Kidney epithelial cell (primary cell): Measurements from ENCODE around the gene DPRX. TPM values are rescaled to one million over a fixed set of nuclear protein-coding genes. Genes with fewer than 3 reads are reported as not detected.
"Not testable (repeated sequence)": the region's sequence is repeated elsewhere in the genome, so short reads cannot be mapped to it uniquely, and the experiment has no call there.

Experiments
- DNase-seq: peaks from one replicate; pipeline ENCODE4 v3.0.0-alpha.2; 2010; ENCODE audit warnings: low read depth
- H3K27me3 ChIP-seq: 2 replicates; pipeline ENCODE4 v1.6.0; 2011; ENCODE audit warnings: low read length; ENCODE audit not compliant: control insufficient read depth, insufficient read depth
- H3K36me3 ChIP-seq: 2 replicates; pipeline ENCODE4 v1.5.1; 2011; ENCODE audit warnings: low read length; ENCODE audit not compliant: control insufficient read depth, insufficient read depth
- H3K4me3 ChIP-seq: 2 replicates; pipeline ENCODE4 v1.5.1; 2011; ENCODE audit warnings: low read depth, mild to moderate bottlenecking, control low read depth, low read length
- total RNA-seq: library from RNA; depleted of rRNA; stranded (reverse); fragments of >200 nt; gene quantifications from 2 replicates; pipeline ENCODE4 v1.2.3, GENCODE V29; 2015
- TF ChIP-seq, protein P1 (sequence below): IDR thresholded peaks from 2 replicates; pipeline ENCODE4 v1.5.1; 2011; ENCODE audit warnings: mild to moderate bottlenecking, moderate library complexity, low read length, control low read depth, inconsistent platforms; ENCODE audit not compliant: insufficient read depth, poor library complexity, severe bottlenecking

Gene DPRX
- total RNA-seq, 1 donor from 2014 or later, result not detected

DNA sequence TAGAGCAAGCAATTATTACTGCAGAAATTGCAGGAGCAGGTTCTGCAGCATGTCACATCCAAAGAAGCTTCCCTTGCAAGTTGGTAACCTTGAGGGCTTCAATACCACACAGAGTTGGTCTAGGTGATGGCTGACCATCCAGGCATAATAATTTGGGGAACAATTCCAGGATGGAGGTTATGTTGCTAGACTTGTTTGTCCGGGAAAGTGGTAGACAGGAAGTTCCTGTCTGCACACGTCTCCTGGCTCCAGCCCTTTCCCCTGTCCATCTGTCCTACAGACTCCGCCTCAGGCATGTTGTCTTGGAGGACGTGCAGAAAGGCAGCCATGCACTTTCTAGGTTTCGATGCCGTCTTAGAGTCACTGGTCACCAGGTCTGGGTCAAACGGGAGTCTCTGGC is 26.0 kb downstream of the DPRX start:
- Histone ChIP-seq H3K4me3 (no peak overlapping the region), H3K36me3 (no peaks in the 10 kb centered on the region), H3K27me3 (no peaks in the 10 kb centered on the region)
- DNase-seq, result no peak
- TF ChIP-seq, protein P1, sequence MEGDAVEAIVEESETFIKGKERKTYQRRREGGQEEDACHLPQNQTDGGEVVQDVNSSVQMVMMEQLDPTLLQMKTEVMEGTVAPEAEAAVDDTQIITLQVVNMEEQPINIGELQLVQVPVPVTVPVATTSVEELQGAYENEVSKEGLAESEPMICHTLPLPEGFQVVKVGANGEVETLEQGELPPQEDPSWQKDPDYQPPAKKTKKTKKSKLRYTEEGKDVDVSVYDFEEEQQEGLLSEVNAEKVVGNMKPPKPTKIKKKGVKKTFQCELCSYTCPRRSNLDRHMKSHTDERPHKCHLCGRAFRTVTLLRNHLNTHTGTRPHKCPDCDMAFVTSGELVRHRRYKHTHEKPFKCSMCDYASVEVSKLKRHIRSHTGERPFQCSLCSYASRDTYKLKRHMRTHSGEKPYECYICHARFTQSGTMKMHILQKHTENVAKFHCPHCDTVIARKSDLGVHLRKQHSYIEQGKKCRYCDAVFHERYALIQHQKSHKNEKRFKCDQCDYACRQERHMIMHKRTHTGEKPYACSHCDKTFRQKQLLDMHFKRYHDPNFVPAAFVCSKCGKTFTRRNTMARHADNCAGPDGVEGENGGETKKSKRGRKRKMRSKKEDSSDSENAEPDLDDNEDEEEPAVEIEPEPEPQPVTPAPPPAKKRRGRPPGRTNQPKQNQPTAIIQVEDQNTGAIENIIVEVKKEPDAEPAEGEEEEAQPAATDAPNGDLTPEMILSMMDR, result no peak

DNA sequence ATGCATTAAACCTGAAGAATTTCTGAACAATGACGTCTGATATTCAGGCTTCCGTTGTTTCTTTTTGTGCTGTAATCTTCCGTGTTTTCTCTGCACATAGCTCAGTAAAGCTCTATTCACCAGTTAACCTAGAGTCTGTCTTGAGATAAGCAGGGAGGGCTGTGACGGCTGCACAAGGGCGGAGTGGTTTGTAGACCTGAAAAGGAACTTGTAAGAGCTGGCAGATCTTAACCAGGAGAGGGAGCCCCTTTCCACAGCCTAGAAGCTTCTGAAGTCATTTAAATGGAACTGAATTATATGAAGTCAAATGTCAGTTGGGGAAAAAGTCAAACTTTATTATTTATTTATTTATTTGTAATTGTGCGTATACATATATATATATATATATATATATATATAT is 27.5 kb downstream of the DPRX start:
- TF ChIP-seq, protein P1, result no peak
- Histone ChIP-seq H3K4me3 (no peak overlapping the region), H3K36me3 (no peaks in the 10 kb centered on the region), H3K27me3 (no peaks in the 10 kb centered on the region)
- no peak for DNase-seq

DNA sequence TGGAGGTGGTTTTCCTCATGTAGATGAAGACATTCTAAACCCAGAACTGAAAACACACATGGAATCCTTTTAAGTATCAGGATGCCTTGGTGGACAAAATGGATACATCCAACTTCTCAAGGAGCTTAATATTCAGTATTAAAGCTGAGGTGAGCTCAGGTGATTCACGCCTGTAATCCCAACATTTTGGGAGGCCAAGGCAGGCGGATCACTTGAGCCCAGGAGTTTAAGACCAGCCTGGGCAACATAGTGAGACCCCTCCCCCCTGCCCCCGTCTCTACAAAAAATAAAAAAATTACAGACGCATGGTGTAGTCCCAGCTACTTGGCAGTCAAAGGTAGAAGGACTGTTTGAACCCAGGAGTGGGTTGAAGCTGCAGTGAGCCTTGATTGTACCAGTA is 28.8 kb downstream of the DPRX start:
- H3K4me3 ChIP-seq, result no peak overlapping the region
- TF ChIP-seq, protein P1, result no peak
- H3K36me3 ChIP-seq, result no peaks in the 10 kb centered on the region
- DNase-seq, result no peak
- H3K27me3 ChIP-seq, result no peaks in the 10 kb centered on the region

DNA sequence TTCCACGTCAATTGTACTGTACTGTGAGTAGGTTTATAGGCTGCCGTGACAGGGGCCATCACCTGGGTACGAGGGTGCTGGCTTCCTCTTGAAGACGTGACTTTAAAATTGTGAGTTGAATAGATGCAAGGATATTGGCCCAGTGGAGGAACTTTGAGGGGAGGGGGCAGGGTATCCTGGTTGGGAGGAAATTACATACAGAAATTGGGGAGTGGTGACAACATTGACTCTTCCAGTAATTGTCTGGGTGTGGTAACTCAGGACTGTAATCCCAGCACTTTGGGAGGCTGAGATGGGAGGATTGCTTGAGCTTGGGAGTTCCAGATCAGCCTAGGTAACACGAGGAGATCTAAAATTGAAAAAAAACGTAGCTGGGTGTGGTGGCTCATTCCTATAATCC is 30.4 kb downstream of the DPRX start:
- Histone ChIP-seq H3K27me3 (no peaks in the 10 kb centered on the region), H3K4me3 (no peak overlapping the region), H3K36me3 (no peaks in the 10 kb centered on the region)
- DNase-seq, result no peak
- TF ChIP-seq, protein P1, result no peak

DNA sequence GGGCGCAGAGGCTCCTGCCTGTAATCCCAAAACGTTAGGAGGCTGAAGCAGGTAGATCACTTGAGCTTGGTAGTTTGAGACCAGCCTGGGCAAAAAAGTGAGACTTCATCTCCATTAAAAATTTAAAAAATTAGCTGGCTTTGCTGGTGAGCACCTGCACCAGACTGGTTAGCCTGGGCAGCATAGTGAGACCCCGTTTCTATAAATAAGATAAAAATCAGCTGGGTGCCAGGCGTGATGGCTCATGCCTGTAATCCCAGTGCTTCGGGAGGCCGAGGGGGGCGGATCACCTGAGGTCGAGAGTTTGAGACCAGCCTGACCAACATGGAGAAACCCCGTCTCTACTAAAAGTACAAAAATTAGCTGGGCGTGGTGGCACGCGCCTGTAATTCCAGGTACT is 32.4 kb downstream of the DPRX start:
- Histone ChIP-seq H3K27me3 (no peaks in the 10 kb centered on the region), H3K36me3 (no peaks in the 10 kb centered on the region), H3K4me3 (no peak overlapping the region)
- TF ChIP-seq, protein P1, result no peak
- no peak for DNase-seq

DNA sequence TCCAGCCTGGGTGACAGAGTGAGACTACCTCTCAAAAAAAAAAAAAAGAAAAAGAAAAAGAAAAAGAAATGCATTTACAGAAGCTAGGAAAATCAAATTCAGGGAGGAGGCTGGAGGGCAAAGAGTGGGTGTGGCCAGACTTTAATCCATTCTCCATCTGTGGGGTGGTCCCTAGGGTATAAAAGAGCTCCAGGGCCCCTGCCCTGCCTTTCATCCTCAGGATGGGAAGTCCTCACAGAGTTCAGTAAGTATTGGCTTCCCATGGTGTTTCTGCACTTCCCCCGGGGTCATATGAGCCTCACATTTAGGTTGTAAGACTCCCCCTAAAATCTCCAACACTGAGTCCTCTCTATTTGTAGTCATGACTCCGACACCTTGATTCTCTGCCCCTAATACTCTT is 33.0 kb downstream of the DPRX start:
- TF ChIP-seq, protein P1, result no peak
- DNase-seq, result no peak
- Histone ChIP-seq H3K36me3 (no peaks in the 10 kb centered on the region), H3K27me3 (no peaks in the 10 kb centered on the region), H3K4me3 (no peak overlapping the region)

DNA sequence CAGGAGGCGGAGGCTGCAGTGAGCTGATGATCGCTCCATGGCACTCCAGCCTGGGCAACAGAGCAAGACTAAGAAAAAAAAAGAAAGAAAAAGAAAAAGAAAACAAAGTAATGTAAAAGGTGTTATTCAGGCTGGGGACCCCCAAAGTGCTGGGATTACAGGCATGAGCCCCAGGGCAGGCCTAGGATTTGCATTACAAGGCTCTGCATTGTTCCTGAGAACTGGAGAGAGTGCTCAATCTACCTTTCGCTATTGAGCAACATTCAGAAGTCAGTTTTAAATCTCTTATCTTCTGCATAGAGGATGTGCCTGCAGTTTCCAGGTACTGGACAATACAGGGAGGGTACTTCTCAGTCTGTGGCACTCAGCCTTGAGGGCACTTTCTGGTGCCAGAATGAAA is 34.5 kb downstream of the DPRX start:
- not testable (repeated sequence) for H3K36me3 ChIP-seq, H3K27me3 ChIP-seq, H3K4me3 ChIP-seq, DNase-seq

DNA sequence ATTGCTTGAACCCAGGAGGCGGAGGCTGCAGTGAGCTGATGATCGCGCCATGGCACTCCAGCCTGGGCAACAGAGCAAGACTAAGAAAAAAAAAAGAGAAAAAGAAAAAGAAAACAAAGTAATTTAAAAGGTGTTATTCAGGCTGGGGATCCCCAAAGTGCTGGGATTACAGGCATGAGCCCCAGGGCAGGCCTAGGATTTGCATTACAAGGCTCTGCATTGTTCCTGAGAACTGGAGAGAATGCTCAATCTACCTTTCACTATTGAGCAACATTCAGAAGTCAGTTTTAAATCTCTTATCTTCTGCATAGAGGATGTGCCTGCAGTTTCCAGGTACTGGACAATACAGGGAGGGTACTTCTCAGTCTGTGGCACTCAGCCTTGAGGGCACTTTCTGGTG is 37.0 kb downstream of the DPRX start:
- not testable (repeated sequence) for H3K27me3 ChIP-seq, DNase-seq, H3K36me3 ChIP-seq, H3K4me3 ChIP-seq
